HG02884 (cell line): Measurements from ENCODE around the gene RNGTT.
"Not testable (repeated sequence)": the region's sequence is repeated elsewhere in the genome, so short reads cannot be mapped to it uniquely, and the experiment has no call there.

Experiments used
- ATAC-seq: cut with Tn5 transposase; IDR thresholded peaks from one replicate; pipeline ENCODE4 v1.9.1; 2021; ENCODE audit warnings: mild to moderate bottlenecking, moderate library complexity; ENCODE audit not compliant: unreplicated experiment

Gene RNGTT

DNA sequence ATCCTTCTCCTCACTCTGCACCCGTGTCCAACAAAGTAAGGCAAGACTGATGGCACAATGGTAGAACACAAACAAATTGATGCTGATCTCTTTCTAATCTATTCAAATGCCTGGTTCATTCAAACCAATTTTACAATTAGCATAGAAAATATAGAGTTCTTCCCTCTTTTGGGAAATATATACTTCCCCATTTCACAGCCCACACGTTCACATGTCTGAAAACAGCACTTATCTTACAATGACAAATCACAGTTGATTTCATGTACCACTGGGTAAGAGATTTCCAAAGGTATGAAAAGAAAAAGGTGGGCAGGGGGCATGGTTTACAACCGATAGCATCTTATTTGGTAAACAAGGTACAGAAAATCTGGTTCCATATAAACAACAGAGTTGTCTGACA, 137.6 kb downstream of the RNGTT start:
- no peak for ATAC-seq

GRCh38 chr6:88823998-88824397, 139.4 kb downstream of the RNGTT start:
- no peak for ATAC-seq

DNA sequence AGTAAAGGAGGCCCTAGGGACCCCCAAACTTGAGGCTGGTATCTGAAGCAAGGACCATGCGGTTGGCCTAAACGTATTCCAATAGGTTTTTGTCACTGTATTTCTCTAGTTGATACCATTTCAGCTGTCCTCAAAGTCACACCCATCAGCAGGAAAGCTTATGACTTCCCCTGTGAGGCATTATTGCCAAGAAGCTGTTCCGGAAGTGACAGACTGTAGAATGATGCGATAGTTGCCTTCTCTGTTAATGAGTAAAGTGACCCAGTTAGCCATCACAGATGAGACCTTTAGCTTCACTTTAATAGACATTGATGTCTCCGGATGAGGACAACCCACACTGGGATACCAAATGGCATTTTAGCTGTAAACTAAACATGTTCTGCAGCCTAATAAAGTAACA, 147.9 kb downstream of the RNGTT start:
- no peak for ATAC-seq

DNA sequence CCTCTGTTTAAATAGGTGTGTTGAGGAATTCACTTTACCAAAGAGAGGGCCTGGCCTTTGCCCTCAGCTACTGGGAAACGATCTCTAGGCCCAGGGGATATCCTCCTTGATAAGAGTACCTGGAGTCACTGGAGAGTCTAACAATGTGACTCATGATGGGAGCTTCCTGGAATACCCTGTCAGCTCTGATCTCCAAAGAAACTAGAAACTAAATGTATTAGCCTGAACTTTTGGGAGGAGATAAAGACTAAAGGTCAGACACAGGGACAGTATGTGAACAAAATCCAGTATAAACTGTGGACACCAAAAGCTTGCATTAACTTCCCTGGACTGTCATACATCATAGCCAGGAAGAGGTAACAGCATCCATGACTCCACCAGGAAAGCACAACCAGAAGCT, 148.5 kb downstream of the RNGTT start:
- no peak for ATAC-seq

DNA sequence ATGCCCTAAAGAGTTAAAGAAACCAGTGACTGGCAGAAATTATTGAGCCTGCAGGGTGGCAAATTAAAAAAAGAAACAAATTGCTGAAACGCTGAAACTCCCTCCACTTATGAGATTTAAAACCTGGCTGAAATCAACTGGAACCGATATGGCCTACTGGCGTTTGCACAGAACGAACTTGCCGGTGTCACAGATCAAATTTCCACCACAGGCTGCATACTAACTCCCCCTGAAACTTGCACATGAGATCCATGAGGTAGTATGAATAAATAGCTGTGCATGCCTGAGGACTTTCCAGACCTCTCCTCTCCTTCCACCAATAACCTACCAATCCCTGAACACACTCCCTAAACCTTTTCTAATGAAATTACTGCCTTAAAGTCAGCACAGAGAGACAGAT, 150.4 kb downstream of the RNGTT start:
- ATAC-seq, result no peak

DNA sequence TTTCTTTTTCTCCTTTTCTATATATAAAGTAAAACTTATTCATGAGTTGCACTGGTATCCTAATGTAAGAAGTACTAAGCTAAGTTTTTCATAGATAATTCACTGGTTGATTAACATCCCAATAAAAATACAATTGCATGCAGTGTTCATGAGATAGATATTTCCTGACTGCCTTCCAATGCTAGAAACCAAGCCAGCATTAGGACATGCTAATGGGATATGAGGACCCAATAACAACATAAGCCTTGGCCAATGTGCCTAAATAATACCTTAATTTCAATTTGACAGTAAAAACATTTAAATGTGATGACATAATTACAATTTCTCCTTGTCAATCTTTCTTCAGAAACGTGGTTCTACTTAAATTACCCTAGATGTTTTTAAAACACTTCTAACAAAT, 152.7 kb downstream of the RNGTT start:
- ATAC-seq, result no peak

GRCh38 chr6:88810089-88810488, 153.3 kb downstream of the RNGTT start:
- no peak for ATAC-seq

GRCh38 chr6:88808381-88808780, 155.0 kb downstream of the RNGTT start:
- no peak for ATAC-seq

- ATAC-seq, result no peak
Measured at GRCh38 chr6:88807622-88808021, 155.8 kb downstream of the RNGTT start.

GRCh38 chr6:88806728-88807127, 156.7 kb downstream of the RNGTT start:
- ATAC-seq, result no peak

- no peak for ATAC-seq
Measured at GRCh38 chr6:88804701-88805100, 158.7 kb downstream of the RNGTT start.

GRCh38 chr6:88785478-88785877, 177.9 kb downstream of the RNGTT start:
- no peak for ATAC-seq

DNA sequence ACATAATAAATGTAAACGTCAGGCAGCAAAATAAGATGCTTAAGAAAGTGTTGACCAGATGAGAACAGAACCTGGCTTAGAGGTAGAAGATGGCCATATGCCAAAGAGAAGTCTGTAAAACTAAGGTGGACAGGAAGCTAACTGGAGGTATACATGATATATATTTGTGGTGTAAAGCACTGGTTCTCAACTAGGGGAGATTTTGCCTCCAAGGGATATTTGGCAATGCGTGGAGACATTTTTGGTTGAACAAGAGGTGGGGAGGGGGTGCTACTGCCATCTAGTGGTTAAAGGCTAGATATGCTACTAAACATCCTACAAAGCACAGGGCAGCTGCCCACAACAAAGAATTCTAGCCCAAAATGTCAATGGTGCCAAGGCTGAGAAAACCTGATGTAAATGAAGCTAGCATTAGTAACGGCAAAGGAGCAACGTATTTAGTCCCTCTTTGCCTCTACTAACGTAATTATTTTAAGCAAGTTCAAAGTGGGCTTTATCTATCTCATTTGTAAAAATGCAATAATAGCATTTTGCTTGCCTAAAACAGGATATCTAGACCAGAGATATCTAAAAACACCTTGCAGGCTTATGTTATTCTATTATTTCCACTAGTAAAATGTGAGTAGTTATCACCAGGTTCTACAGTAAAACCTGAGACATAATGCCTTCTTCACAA, 182.6 kb downstream of the RNGTT start:
- peak; percentile 57 for ATAC-seq

DNA sequence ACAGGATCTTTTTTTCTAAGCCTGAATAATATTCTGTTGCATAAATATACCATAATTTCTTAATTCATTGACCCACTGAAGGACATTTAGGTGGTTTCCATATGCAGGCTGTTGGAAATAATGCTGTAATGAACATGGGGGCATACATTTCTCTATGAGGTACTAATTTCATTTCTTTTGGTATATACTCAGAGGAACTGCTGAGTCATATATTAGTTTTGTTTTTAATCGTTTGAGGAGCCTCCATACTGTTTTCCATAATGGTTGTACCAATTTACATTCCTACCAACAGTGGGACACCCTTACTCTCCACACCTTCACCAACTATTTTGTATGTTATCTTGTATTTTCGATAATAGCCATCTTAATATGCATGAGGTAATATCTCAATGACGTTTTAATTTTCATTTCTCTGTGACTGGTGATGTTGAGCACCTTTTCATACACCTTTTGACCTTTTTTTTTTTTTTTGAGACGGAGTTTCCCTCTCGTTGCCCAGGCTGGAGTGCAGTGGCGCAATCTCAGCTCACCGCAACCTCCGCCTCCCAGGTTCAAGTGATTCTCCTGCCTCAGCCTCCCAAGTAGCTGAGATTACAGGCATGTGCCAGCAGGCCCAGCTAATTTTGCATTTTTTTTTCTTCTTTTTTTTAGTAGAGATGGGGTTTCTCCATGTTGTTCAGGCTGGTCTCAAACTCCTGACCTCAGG, 187.4 kb downstream of the RNGTT start:
- ATAC-seq, result peak; percentile 62

- not testable (repeated sequence) for ATAC-seq
Measured at GRCh38 chr6:88768114-88768513, 195.3 kb downstream of the RNGTT start.

- no peak for ATAC-seq
Measured at GRCh38 chr6:88764081-88764480, 199.3 kb downstream of the RNGTT start.

- ATAC-seq, result no peak
Measured at GRCh38 chr6:88763160-88763559, 200.3 kb downstream of the RNGTT start.

DNA sequence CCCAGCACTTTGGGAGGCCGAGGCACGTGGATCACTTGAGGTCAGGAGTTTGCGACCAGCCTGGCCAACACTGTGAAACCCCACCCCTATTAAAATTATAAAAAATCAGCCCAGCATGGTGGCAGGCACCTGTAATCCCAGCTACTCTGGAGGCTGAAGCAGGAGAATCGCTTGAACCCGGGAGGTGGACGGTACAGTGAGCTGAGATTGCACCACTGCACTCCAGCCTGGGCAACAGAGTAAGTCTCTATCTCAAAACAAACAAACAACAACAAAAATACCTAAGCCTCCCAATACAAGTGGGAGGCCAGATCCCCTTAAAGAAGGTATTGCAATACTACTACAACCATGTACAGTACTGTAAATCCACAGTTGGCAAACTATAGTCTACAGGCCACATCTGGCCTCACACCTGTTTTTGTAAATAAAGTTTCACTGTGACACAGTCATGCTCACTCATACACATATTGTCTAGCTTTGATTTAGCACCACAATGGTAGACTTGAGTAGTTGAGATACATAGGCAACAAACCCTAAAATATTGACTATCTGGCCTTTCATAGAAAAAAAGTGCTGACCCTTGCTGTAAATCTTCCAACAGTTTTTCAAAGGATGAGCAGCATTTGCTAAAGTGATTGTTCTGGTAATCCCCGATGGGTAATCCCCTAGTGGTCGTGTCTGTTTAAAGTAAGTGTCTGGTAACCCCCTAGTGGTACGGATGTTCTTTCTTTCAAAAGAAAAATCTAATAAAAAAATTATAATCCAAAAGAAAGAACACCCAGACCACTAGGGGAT, 202.0 kb downstream of the RNGTT start:
- peak; percentile 67 for ATAC-seq

DNA sequence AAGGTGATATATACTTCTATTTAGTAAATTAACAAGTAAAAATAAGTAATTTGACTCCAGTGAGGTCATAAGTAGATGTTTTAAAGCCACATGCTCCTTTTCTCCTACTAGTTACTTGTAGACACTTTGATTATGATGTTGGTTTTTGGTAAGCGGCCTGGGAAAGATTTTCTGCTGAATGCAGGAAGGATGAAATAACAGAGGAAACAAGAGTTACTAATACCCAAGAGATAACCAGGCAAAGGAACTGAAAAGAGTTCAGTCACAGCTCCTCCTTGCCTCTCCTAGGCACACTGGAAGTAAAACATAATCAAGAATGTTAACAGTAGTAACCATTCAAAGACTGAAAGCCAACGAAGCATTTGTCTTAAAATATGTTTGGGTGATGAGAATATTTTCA, 203.3 kb downstream of the RNGTT start:
- ATAC-seq, result no peak

DNA sequence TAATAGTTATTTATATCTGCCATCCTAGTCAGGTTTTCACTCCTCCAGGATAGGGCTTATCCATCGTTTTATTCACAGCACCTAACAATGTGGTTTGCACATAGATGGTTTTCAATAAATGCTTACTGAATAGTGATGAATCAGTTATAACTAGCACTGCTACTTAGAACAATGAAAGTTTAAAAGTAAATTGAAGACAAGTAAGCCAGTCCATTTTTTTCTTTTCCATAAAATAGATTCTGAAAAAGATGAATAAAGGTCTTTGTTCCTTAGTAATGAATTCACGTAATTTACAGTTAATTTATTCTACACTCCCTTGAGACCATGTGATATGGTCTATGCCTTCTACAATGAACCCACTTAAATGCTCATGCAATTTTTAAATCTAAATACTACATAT, 212.5 kb downstream of the RNGTT start:
- ATAC-seq, result no peak

- no peak for ATAC-seq
Measured at GRCh38 chr6:88749849-88750248, 213.6 kb downstream of the RNGTT start.

DNA sequence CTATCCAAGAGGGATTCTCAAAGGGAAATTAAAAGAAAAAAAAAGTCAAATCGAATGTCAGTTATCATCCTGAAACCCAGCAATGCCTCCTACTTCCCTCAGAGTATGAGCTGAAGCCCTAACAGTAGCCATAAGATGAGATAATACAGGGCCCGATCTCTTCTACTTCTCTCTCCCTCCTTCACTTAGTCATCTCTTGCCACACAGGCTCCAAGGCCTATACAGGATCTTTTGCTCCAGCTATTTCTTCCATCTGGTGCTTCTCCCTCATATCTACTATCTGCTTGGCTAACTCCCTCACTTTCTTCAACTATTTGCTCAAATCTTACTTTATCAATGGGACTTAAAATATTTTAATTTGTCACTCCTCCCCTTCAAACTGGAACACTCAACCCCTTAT, 215.3 kb downstream of the RNGTT start:
- ATAC-seq, result no peak
